IMR-90 (cell line): ENCODE data around the gene CADM1.

Experiments used
- MAZ ChIP-seq: IDR thresholded peaks from 2 replicates; pipeline ENCODE4 v1.6.1; 2012; ENCODE audit warnings: low read depth, mild to moderate bottlenecking, low read length, improper control_type of control experiment, moderate library complexity, borderline replicate concordance
- MXI1 ChIP-seq: IDR thresholded peaks from 2 replicates; pipeline ENCODE4 v1.6.1; 2012; ENCODE audit warnings: low read depth, mild to moderate bottlenecking, low read length, moderate library complexity, borderline replicate concordance
- POLR2A ChIP-seq: IDR thresholded peaks from 2 replicates; pipeline ENCODE4 v1.6.1; 2012; ENCODE audit warnings: mild to moderate bottlenecking, low read depth, low read length
- RAD21 ChIP-seq: IDR thresholded peaks from 2 replicates; pipeline ENCODE4 v1.6.1; 2012; ENCODE audit warnings: low read length, improper control_type of control experiment
- RCOR1 ChIP-seq: IDR thresholded peaks from 2 replicates; pipeline ENCODE4 v1.6.1; 2012; ENCODE audit warnings: mild to moderate bottlenecking, low read length, improper control_type of control experiment; ENCODE audit not compliant: insufficient replicate concordance
- RFX5 ChIP-seq: IDR thresholded peaks from 2 replicates; pipeline ENCODE4 v1.8.0; 2012; ENCODE audit warnings: low read depth, mild to moderate bottlenecking, low read length, moderate library complexity
- SMC3 ChIP-seq: fragments of 150-350 bp; IDR thresholded peaks from 2 replicates; pipeline ENCODE4 v1.6.1; 2016; ENCODE audit warnings: low read depth, mild to moderate bottlenecking, antibody characterized with exemption, low read length, moderate library complexity
- TF ChIP-seq, protein P1 (sequence below): conservative IDR thresholded peaks from 2 replicates; pipeline ENCODE4 v1.5.1; 2012; ENCODE audit warnings: mild to moderate bottlenecking, low read depth, low read length, improper control_type of control experiment
- TF ChIP-seq, protein P2 (sequence below): fragments of 150-350 bp; IDR thresholded peaks from 2 replicates; pipeline ENCODE4 v1.6.1; 2016; ENCODE audit warnings: low read depth, mild to moderate bottlenecking, low read length, moderate library complexity, borderline replicate concordance
- TF ChIP-seq, protein P3 (sequence below): fragments of 150-350 bp; IDR thresholded peaks from 2 replicates; pipeline ENCODE4 v1.6.1; 2017; ENCODE audit warnings: mild to moderate bottlenecking, antibody characterized with exemption, low read length, low read depth

DNA sequence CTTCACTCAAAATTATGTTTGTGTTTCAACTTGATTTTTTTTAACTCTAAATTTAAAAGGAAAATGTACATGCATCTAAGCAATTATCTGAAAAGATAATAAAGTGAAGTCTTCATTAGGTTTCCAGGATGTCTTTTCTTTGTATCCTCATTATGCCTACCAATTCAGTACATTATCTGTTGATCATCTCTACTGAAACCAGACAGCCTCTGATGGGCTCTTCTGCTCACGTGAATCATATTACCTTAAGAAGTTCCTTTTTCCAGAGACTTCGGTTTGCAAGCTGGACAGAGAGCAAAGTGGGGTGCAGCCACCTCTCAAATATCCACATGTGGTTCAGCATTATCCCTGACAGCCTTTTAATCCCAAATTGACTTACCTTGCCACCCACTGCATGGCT lies 158.4 kb downstream of the CADM1 start:
- TF ChIP-seq, protein P1, sequence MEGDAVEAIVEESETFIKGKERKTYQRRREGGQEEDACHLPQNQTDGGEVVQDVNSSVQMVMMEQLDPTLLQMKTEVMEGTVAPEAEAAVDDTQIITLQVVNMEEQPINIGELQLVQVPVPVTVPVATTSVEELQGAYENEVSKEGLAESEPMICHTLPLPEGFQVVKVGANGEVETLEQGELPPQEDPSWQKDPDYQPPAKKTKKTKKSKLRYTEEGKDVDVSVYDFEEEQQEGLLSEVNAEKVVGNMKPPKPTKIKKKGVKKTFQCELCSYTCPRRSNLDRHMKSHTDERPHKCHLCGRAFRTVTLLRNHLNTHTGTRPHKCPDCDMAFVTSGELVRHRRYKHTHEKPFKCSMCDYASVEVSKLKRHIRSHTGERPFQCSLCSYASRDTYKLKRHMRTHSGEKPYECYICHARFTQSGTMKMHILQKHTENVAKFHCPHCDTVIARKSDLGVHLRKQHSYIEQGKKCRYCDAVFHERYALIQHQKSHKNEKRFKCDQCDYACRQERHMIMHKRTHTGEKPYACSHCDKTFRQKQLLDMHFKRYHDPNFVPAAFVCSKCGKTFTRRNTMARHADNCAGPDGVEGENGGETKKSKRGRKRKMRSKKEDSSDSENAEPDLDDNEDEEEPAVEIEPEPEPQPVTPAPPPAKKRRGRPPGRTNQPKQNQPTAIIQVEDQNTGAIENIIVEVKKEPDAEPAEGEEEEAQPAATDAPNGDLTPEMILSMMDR: no peak
- TF ChIP-seq RCOR1 (no peak), POLR2A (no peak), SMC3 (no peak), RAD21 (no peak), MAZ (no peak), RFX5 (no peak), MXI1 (no peak)
- TF ChIP-seq, protein P2, sequence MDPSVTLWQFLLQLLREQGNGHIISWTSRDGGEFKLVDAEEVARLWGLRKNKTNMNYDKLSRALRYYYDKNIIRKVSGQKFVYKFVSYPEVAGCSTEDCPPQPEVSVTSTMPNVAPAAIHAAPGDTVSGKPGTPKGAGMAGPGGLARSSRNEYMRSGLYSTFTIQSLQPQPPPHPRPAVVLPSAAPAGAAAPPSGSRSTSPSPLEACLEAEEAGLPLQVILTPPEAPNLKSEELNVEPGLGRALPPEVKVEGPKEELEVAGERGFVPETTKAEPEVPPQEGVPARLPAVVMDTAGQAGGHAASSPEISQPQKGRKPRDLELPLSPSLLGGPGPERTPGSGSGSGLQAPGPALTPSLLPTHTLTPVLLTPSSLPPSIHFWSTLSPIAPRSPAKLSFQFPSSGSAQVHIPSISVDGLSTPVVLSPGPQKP: no peak
- TF ChIP-seq, protein P3, sequence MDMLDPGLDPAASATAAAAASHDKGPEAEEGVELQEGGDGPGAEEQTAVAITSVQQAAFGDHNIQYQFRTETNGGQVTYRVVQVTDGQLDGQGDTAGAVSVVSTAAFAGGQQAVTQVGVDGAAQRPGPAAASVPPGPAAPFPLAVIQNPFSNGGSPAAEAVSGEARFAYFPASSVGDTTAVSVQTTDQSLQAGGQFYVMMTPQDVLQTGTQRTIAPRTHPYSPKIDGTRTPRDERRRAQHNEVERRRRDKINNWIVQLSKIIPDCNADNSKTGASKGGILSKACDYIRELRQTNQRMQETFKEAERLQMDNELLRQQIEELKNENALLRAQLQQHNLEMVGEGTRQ: no peak
